GM18508 (cell line): ENCODE data around the gene IMMP2L.
"Not testable (repeated sequence)": the region's sequence is repeated elsewhere in the genome, so short reads cannot be mapped to it uniquely, and the experiment has no call there.

Source experiments
- ATAC-seq: cut with Tn5 transposase; IDR thresholded peaks from one replicate; pipeline ENCODE4 v1.9.1; 2021; ENCODE audit warnings: moderate number of reproducible peaks; ENCODE audit not compliant: insufficient read depth, unreplicated experiment

Gene IMMP2L

DNA sequence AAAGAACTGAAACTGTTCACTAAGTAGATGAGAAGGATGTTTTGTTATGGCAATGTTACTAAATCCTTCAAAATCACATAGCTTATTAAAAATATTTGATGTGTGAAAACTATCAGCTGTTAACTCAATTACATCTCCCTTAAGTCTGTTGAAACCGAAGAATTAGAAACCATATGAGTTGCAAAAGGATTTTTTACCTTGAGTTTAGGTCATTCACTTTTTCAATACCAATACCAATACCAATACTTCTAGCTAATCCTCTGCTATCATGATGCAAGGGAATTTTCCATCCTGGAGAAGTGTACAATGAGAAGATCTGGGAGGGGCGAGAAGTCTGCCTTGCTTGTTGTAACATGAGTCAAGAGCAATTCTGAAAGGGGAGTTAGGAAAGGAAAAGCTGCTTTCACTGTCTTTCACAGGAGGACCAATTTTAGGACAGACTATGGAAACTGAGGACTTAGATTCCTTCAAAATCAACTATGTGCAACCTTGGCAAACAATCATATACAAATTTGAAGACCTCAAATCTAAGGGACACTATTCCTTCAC is 199.7 kb downstream of the IMMP2L start:
- ATAC-seq: no peak

DNA sequence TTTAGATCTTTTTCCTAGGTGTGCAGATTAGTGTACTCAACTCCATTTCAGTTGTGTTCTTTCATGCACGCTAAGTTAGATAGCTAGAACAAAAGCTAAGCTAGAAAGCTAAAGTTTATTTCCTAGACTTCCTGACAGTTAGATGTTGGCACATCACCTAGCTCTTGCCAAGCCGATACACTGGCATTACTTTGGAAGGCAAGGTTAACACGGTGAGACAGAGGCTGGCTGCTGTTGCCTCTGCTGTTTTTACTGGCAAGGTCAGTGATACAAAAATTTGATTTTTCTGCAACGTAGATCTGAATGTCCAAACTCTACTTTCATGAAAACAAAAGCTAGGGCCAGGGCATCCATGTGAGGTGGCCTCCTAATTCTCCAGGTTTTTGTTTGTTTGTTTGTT is 203.4 kb downstream of the IMMP2L start:
- no peak for ATAC-seq

DNA sequence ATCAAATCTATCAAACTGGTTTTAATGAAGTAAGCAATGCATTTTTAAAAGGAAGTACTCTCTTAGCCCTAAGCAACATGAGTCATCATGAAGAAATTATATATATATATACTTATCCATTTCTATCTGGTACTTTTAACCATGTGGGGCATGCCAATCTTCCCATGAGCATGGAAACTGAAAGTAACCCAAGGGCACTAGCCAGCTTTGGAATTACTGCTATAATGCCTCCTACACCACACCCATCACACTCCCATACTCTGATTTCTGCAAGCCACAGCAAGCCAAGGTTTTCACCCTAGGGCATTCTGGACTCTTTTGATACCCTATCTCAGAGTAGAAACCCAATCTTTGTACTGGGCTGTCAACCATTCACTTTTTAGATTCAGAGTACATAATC is 204.6 kb downstream of the IMMP2L start:
- ATAC-seq: no peak

- ATAC-seq: no peak
Observed at GRCh38 chr7:111356941-111357340, 205.4 kb downstream of the IMMP2L start.

GRCh38 chr7:111352319-111352718 is 210.0 kb downstream of the IMMP2L start:
- ATAC-seq: no peak

GRCh38 chr7:111346219-111346618 is 216.1 kb downstream of the IMMP2L start:
- no peak for ATAC-seq

DNA sequence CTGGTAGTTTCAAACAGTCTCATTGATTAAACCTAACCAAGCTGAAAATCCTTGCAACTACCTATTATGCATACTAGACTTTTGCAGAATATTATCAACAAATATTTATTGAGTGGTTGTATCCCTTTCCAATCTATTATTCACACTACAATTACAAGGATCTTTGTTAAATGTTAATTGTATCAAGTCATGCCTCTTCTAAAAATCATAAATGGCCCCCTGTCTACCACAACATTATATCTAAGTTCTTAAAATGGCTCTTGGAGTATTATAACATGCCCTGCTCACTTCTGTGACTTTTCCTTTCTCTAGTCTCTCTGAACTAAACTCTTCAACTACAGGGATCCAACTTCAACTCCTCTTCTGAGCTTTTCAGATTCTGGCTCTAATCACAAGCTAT is 219.3 kb downstream of the IMMP2L start:
- ATAC-seq: no peak

GRCh38 chr7:111339006-111339405 is 223.3 kb downstream of the IMMP2L start:
- ATAC-seq: no peak

DNA sequence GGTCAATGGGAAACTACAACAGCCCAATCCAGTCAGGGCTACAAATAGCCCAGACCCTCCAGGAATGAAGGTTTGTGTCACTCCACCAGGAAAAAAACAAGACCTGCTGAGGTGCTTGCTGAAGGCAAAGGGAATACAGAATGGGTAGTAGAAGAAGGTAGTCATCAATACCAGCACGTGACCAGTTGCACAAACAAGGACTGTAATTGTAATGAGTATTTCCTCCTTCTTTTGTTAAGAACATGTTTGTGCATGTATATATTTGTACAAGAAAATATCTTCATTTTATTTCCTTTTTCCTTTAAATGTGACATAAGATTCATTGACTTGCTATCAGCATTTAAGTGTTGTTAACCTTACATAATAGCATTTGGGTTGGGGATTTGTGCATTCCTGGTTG is 229.3 kb downstream of the IMMP2L start:
- ATAC-seq: no peak

DNA sequence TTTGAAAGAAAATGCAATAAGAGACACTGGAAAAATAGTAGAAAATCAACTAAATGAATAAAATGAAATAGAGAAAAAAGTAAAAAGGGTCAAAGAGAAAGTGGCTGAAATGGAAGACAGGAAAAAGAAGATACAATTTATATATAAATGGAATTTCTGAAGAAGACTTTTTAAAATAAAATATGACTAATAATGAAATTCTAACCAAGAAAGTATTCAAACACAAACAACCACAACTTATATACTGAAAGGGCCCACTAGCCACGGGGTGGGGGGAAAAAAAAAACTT is 232.1 kb downstream of the IMMP2L start:
- ATAC-seq: no peak

DNA sequence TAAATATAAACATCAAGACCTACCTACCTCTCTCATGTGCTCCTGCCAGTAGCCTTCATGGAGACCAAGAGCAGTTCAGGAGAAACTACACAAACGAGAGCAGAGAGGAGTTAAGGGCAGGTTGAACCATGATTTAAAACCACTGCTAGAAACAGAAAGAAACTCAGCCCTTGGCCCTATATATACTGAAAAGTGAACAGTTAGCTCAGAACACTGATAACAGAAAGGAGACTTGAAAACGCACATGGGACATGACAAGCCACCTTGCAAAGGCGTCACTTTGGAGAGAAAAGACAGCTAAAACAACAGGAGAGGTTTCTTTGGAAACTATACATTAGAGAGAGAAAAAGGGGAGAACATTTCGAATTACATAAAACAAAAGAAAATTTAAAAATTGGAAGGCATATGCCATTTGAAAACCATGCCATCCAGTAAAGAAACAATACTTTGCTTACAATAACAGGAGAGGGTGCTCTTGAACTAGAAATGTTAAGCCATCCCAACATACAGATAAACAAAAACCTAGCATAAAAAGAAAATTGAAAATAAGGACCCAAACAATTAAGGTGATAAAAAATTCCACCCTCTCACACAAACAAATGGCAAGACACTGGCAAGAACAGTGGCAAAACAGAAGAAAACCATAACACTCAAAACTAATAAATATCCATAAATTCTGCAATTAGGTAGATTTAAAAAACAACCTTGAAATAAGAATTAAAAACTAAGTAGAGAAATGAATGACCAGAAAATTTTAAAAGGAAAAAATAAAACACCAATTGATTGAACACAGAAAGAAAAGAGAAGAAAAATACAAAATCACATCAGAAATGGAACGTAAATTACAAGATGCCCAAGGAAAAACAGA is 232.7 kb downstream of the IMMP2L start:
- ATAC-seq: peak; percentile 70

DNA sequence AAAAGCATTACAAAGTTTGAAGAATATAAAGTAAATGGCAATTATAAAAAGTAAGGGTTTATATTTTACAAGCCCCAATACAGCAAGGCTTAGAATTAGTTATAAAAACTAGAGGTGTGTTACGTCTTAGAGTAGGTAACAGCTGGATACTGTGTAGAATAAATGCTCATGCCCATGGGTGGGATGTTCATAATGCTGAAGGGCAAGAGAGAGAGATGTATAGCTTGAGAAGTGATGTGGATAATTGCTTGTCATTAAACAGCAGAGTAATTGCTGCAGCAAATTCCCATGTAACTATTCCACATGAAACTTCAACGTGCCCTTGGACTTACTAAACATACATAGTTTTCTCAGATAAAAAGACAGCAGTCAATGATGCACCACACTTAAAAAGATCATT is 233.8 kb downstream of the IMMP2L start:
- ATAC-seq: no peak

DNA sequence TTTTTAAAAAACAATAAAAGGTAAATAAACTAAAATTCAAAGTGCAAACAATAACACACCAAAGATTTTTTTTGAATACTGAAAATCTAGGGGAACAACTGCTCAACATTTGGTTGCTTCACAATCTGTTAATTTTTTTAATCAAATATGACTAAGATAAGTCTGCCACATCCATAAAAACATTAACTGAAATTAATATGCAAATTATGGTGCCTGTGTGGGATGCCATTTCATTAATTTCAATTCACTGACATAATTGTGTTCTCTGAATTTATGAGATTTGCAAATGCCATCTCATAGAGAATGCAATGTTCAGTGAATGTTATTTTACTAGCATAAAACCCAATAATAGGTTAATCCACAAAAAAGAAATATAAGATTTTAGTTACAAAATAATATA is 237.5 kb downstream of the IMMP2L start:
- no peak for ATAC-seq

DNA sequence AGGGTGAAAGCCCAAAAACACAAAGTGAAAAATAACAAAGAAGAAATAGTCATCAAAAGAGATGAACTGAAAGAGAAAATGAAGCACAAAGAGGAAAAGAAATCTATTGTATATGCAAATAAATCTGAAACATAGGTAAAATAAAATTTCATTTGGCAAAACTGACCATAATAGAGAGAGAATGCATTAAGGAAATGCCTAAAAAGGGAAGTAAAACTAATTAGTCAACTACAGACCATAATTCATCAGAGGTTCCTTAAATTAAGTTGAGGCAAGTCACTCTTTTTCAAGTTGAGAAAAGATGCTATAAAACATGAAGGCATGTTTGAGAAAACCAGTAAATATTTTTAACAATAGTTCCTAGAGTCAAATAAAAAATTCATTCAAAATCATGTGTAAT is 238.1 kb downstream of the IMMP2L start:
- ATAC-seq: peak; percentile 86

- ATAC-seq: not testable (repeated sequence)
Observed at GRCh38 chr7:111323670-111324069, 238.6 kb downstream of the IMMP2L start.

DNA sequence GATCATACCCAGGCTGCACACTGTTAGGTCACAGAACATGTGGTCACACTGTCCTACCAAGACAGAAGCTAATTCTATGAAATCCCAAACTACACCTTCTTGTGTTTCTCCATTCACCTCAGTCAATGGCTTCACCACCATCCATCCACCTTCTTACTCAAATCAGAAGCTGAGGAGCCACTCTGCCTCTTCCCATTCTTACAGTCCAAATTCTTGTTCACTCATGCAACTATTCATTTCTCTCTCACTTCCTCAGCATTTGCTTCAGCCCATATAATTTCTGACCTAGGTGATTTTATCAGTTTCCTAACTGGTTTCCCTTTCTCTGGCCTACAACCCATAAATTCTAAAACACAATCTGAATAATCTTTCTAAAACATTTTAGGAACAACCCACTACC is 242.2 kb downstream of the IMMP2L start:
- no peak for ATAC-seq

DNA sequence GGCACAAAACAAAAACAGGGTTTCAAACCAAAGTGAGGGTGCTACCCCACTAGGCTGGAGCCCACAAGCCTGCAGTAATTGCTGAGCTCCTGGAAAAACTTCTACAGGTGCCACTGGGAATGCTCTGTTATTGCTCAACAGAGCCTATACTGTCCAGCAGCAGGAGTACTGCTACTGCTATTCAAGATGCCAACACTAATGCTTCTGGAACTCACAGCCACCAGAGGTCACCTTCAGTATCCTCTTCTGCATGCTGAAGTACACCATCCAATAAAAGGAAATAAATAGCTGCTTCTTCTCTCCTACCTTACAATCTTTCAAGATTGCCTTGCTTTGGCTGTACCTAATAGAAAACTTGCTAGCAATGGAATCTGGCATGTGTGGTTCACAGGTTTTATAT is 249.3 kb downstream of the IMMP2L start:
- ATAC-seq: no peak

DNA sequence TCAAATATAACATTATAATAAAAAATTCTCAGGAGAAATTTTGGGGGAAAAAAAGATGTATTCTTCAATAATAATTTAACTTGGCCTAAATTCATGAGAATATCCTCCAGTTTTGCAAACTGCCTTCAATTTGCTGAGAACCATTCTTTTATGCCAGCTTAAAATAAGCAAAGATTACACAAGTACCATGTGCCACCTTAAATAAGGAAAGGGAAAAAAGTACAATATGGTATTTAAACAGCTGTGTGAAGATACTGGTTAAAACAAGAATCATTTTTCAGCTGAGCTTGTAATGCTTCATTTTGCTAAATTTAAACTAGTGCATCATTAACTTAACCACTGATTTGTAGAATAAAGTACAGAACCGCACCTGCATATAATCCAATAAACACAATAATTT is 253.6 kb downstream of the IMMP2L start:
- ATAC-seq: no peak

- no peak for ATAC-seq
Observed at GRCh38 chr7:111301891-111302290, 260.4 kb downstream of the IMMP2L start.

DNA sequence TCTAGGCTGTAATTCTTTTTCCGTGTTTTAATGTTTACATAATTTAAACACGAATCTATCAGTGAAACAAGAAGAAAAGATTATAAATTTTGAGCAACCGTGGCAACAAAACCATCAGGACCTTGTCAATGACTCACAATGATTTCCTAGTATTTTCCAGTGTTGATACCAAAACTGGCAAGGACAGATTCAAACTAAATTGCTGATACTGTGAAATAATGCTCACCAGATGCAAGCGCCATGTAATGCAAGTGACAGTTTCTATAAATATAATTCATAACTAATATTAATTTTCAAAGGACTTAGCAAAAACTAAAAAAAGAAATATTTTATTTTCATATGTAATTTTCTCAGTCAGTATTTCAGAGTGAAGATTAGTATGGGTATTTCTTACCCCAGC is 267.8 kb downstream of the IMMP2L start:
- ATAC-seq: no peak

- no peak for ATAC-seq
Observed at GRCh38 chr7:111292026-111292470, 270.2 kb downstream of the IMMP2L start.

GRCh38 chr7:111290982-111291381 is 271.3 kb downstream of the IMMP2L start:
- ATAC-seq: no peak
